ENCODE data around the gene PAK1. TPM values are rescaled to one million over a fixed set of nuclear protein-coding genes. Genes with fewer than 3 reads are reported as not detected.

PAK1 gene
- total RNA-seq, 1 experiment from 2014 or later: 126 TPM

- DNase-seq: no peak
- Histone ChIP-seq H3K4me3 (ENCODE audit: insufficient read depth, low read depth, low read length) (no peak overlapping the region), H3K27me3 (ENCODE audit: control insufficient read depth, insufficient read depth, low read length) (no peaks in the 10 kb centered on the region), H3K36me3 (replicated peaks; ENCODE audit: control insufficient read depth, insufficient read depth, low read length) (no peaks in the 10 kb centered on the region)
Observed at GRCh38 chr11:77467233-77467632, 6.7 kb downstream of the PAK1 start.

GRCh38 chr11:77457340-77457739 lies 16.6 kb downstream of the PAK1 start:
- no peaks in the 10 kb centered on the region for H3K27me3 ChIP-seq (ENCODE audit: control insufficient read depth, insufficient read depth, low read length)
- peak; percentile 47 for DNase-seq
- H3K36me3 ChIP-seq (replicated peaks; ENCODE audit: control insufficient read depth, insufficient read depth, low read length): no peaks in the 10 kb centered on the region
- H3K4me3 ChIP-seq (ENCODE audit: insufficient read depth, low read depth, low read length): no peak overlapping the region

- H3K27me3 ChIP-seq (ENCODE audit: control insufficient read depth, insufficient read depth, low read length): no peaks in the 10 kb centered on the region
- H3K4me3 ChIP-seq (ENCODE audit: insufficient read depth, low read depth, low read length): no peak overlapping the region
- peaks cover 2% of the 10 kb centered on the region; the same call in 1 of the 2 replicates for H3K36me3 ChIP-seq (replicated peaks; ENCODE audit: control insufficient read depth, insufficient read depth, low read length)
- DNase-seq: no peak
Observed at GRCh38 chr11:77455740-77456139, 18.2 kb downstream of the PAK1 start.

- Histone ChIP-seq H3K27me3 (ENCODE audit: control insufficient read depth, insufficient read depth, low read length) (no peaks in the 10 kb centered on the region), H3K4me3 (ENCODE audit: insufficient read depth, low read depth, low read length) (no peak overlapping the region), H3K36me3 (replicated peaks; ENCODE audit: control insufficient read depth, insufficient read depth, low read length) (peaks cover 2% of the 10 kb centered on the region; the same call in 1 of the 2 replicates)
- DNase-seq: no peak
Observed at GRCh38 chr11:77454867-77455655, 18.8 kb downstream of the PAK1 start.

- H3K4me3 ChIP-seq (ENCODE audit: insufficient read depth, low read depth, low read length): no peak overlapping the region
- H3K36me3 ChIP-seq (replicated peaks; ENCODE audit: control insufficient read depth, insufficient read depth, low read length): peaks cover 2% of the 10 kb centered on the region; the same call in 1 of the 2 replicates
- DNase-seq: no peak
- H3K27me3 ChIP-seq (ENCODE audit: control insufficient read depth, insufficient read depth, low read length): no peaks in the 10 kb centered on the region
Observed at GRCh38 chr11:77450227-77450626, 23.7 kb downstream of the PAK1 start.

- Histone ChIP-seq H3K4me3 (ENCODE audit: insufficient read depth, low read depth, low read length) (no peak overlapping the region), H3K27me3 (ENCODE audit: control insufficient read depth, insufficient read depth, low read length) (no peaks in the 10 kb centered on the region), H3K36me3 (replicated peaks; ENCODE audit: control insufficient read depth, insufficient read depth, low read length) (peaks cover 2% of the 10 kb centered on the region; the same call in 1 of the 2 replicates)
- DNase-seq: no peak
Observed at GRCh38 chr11:77449784-77450183, 24.1 kb downstream of the PAK1 start.

- Histone ChIP-seq H3K36me3 (replicated peaks; ENCODE audit: control insufficient read depth, insufficient read depth, low read length) (peaks cover 2% of the 10 kb centered on the region; the same call in 1 of the 2 replicates), H3K4me3 (ENCODE audit: insufficient read depth, low read depth, low read length) (no peak overlapping the region), H3K27me3 (ENCODE audit: control insufficient read depth, insufficient read depth, low read length) (no peaks in the 10 kb centered on the region)
- DNase-seq: no peak
Observed at GRCh38 chr11:77449060-77449521, 24.8 kb downstream of the PAK1 start.

- no peak overlapping the region for H3K4me3 ChIP-seq (ENCODE audit: insufficient read depth, low read depth, low read length)
- no peak for DNase-seq
- peaks cover 2% of the 10 kb centered on the region; the same call in 1 of the 2 replicates for H3K36me3 ChIP-seq (replicated peaks; ENCODE audit: control insufficient read depth, insufficient read depth, low read length)
- H3K27me3 ChIP-seq (ENCODE audit: control insufficient read depth, insufficient read depth, low read length): no peaks in the 10 kb centered on the region
Observed at GRCh38 chr11:77448269-77448668, 25.6 kb downstream of the PAK1 start.

- no peak for DNase-seq
- Histone ChIP-seq H3K27me3 (ENCODE audit: control insufficient read depth, insufficient read depth, low read length) (no peaks in the 10 kb centered on the region), H3K36me3 (replicated peaks; ENCODE audit: control insufficient read depth, insufficient read depth, low read length) (no peaks in the 10 kb centered on the region), H3K4me3 (ENCODE audit: insufficient read depth, low read depth, low read length) (no peak overlapping the region)
Observed at GRCh38 chr11:77446911-77447629, 26.8 kb downstream of the PAK1 start.

- DNase-seq: no peak
- H3K36me3 ChIP-seq (replicated peaks; ENCODE audit: control insufficient read depth, insufficient read depth, low read length): no peaks in the 10 kb centered on the region
- H3K4me3 ChIP-seq (ENCODE audit: insufficient read depth, low read depth, low read length): no peak overlapping the region
- H3K27me3 ChIP-seq (ENCODE audit: control insufficient read depth, insufficient read depth, low read length): no peaks in the 10 kb centered on the region
Observed at GRCh38 chr11:77444261-77444660, 29.6 kb downstream of the PAK1 start.

GRCh38 chr11:77442394-77443053 lies 31.4 kb downstream of the PAK1 start:
- DNase-seq: no peak
- Histone ChIP-seq H3K4me3 (ENCODE audit: insufficient read depth, low read depth, low read length) (no peak overlapping the region), H3K27me3 (ENCODE audit: control insufficient read depth, insufficient read depth, low read length) (no peaks in the 10 kb centered on the region), H3K36me3 (replicated peaks; ENCODE audit: control insufficient read depth, insufficient read depth, low read length) (no peaks in the 10 kb centered on the region)

- Histone ChIP-seq H3K4me3 (ENCODE audit: insufficient read depth, low read depth, low read length) (no peak overlapping the region), H3K27me3 (ENCODE audit: control insufficient read depth, insufficient read depth, low read length) (no peaks in the 10 kb centered on the region), H3K36me3 (replicated peaks; ENCODE audit: control insufficient read depth, insufficient read depth, low read length) (no peaks in the 10 kb centered on the region)
- no peak for DNase-seq
Observed at GRCh38 chr11:77441426-77441825, 32.5 kb downstream of the PAK1 start.

- H3K27me3 ChIP-seq (ENCODE audit: control insufficient read depth, insufficient read depth, low read length): no peaks in the 10 kb centered on the region
- DNase-seq: no peak
- H3K4me3 ChIP-seq (ENCODE audit: insufficient read depth, low read depth, low read length): no peak overlapping the region
- H3K36me3 ChIP-seq (replicated peaks; ENCODE audit: control insufficient read depth, insufficient read depth, low read length): no peaks in the 10 kb centered on the region
Observed at GRCh38 chr11:77440678-77441077, 33.2 kb downstream of the PAK1 start.

GRCh38 chr11:77438487-77438886 lies 35.4 kb downstream of the PAK1 start:
- no peak for DNase-seq
- Histone ChIP-seq H3K27me3 (ENCODE audit: control insufficient read depth, insufficient read depth, low read length) (no peaks in the 10 kb centered on the region), H3K36me3 (replicated peaks; ENCODE audit: control insufficient read depth, insufficient read depth, low read length) (no peaks in the 10 kb centered on the region), H3K4me3 (ENCODE audit: insufficient read depth, low read depth, low read length) (no peak overlapping the region)
